ENCODE results near the gene INTS14. TPM values are rescaled to one million over a fixed set of nuclear protein-coding genes. Genes with fewer than 3 reads are reported as not detected.

Gene INTS14
- total and polyA plus RNA-seq, 9 of the 15 experiments (the other 6 are each of a cell fraction or from before 2014, with no cell fraction given), result 30.5 to 92.4 (median 46.5) TPM

DNA sequence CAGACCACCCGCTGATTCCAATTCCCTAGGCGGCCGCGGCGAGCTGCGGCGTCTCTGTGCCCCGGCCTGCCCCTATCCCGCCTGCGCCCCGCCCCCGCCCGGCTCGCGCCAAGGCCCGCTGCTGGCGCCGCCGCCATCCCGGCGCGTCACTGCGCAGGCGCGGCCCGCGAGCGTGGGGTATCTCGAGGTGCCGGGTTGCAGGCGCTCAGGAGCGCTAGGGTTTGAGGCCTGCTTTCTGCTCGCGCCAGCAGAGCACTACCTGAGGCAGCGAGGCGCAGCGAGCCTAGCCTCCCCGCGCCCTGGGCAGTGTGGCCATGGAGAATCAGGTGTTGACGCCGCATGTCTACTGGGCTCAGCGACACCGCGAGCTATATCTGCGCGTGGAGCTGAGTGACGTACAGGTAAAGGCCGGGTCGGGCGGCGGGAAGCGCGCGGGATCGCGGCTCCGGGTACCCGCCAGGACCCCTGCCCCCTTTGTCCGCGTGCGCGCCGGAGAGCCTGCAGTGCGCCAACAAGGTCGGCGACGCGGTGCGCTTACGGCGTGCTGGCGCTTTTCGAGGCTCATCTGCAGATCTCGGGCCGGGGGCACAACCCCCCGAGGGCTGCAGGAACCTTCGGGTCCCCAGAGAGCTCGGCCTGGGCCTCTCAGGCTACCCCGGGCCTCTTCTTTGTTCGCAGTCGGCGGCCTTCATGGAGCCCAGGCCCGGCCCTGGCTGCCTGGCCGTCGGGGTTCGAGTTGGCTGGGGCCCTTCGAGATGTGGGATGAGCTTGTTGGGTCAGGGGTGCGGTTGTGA is 80.4 kb downstream of the INTS14 start, which contains the start of gene HACD3 (continued):
- no peak for TF ChIP-seq ZNF280B (CRISPR knock-in tag; IDR thresholded peaks at IDR 0.05)
- TF ChIP-seq ZNF780A (CRISPR knock-in tag; IDR thresholded peaks at IDR 0.05), result no peak
- no peak for TF ChIP-seq PBX2 (CRISPR knock-in tag; IDR thresholded peaks at IDR 0.05; ENCODE audit: low read depth)
- no peak for TF ChIP-seq PBX2 (tag; conservative IDR thresholded peaks at IDR 0.05; ENCODE audit: low read depth)
- TF ChIP-seq CLOCK (CRISPR knock-in tag; IDR thresholded peaks at IDR 0.05; ENCODE audit: borderline replicate concordance), result no peak
- TF ChIP-seq ZNF224 (CRISPR knock-in tag; IDR thresholded peaks at IDR 0.05), result no peak
- TF ChIP-seq ZNF24 (IDR thresholded peaks at IDR 0.05), result no peak
- no peak for TF ChIP-seq MXI1 (IDR thresholded peaks at IDR 0.05; ENCODE audit: low read depth, low read length)
- TF ChIP-seq, protein P1, sequence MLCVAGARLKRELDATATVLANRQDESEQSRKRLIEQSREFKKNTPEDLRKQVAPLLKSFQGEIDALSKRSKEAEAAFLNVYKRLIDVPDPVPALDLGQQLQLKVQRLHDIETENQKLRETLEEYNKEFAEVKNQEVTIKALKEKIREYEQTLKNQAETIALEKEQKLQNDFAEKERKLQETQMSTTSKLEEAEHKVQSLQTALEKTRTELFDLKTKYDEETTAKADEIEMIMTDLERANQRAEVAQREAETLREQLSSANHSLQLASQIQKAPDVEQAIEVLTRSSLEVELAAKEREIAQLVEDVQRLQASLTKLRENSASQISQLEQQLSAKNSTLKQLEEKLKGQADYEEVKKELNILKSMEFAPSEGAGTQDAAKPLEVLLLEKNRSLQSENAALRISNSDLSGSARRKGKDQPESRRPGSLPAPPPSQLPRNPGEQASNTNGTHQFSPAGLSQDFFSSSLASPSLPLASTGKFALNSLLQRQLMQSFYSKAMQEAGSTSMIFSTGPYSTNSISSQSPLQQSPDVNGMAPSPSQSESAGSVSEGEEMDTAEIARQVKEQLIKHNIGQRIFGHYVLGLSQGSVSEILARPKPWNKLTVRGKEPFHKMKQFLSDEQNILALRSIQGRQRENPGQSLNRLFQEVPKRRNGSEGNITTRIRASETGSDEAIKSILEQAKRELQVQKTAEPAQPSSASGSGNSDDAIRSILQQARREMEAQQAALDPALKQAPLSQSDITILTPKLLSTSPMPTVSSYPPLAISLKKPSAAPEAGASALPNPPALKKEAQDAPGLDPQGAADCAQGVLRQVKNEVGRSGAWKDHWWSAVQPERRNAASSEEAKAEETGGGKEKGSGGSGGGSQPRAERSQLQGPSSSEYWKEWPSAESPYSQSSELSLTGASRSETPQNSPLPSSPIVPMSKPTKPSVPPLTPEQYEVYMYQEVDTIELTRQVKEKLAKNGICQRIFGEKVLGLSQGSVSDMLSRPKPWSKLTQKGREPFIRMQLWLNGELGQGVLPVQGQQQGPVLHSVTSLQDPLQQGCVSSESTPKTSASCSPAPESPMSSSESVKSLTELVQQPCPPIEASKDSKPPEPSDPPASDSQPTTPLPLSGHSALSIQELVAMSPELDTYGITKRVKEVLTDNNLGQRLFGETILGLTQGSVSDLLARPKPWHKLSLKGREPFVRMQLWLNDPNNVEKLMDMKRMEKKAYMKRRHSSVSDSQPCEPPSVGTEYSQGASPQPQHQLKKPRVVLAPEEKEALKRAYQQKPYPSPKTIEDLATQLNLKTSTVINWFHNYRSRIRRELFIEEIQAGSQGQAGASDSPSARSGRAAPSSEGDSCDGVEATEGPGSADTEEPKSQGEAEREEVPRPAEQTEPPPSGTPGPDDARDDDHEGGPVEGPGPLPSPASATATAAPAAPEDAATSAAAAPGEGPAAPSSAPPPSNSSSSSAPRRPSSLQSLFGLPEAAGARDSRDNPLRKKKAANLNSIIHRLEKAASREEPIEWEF (CRISPR knock-in tag; IDR thresholded peaks at IDR 0.05), result no peak
